ENCODE results near the gene ALOXE3. TPM values are rescaled to one million over a fixed set of nuclear protein-coding genes. Genes with fewer than 3 reads are reported as not detected.

ALOXE3 gene
- polyA plus RNA-seq (ENCODE audit: low read depth in 6 of 6): not detected

DNA sequence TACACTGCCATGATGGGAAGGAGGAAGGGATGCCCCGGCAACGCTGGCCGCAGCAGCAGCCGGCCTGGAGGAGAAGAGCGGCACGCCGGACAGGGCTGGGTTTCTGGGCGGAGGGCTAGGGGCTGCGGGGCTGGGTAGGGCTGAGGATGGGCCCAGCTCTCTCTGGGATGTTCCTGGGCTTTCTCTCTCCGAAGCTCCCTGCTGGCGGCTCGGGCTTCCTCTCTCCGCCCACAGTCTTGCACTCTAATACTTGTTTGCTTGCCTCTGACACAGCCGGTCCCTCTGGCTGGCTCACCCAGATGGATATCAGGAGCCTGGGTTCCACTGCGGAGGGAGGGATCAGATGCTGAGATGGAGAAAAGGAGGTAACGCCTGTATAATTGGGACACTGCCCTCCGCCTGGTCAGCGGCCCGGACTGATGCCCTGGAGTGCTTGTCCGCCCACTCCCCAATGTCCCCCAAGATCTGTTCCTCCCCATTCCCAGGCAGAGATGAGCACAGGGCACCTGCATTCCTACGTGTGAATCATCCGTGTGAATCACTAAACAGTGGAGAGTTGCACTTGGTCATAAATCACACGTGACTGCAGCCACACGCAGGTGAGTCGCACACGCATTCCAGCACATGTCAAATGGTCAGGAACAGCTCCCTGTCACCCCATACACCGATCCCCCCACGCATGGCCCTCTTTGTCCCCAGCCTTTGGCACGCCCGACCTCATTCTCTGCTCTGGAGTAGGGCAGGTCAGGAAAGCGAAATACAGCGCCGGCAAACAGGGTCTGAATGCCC lies at the start of gene ALOXE3:
TSS of gene ALOXE3 (minus strand) at position 535 of the 789 bp plus-strand sequence. CDS start at position 11, 524 bp downstream.
- Mint-ChIP-seq H3K4me1 (peaks cover 47 to 48% (median 48%) of the 10 kb centered on the region in 3 donors), H3K36me3 (no peaks in the 10 kb centered on the region), H3K4me3 (peak within 1 kb of the TSS; percentile 91 to 98 (median 96)), H3K27ac (peak within 1 kb of the TSS; percentile 91 to 100 (median 100)), H3K27me3 (peaks cover 41 to 78% (median 48%) of the 10 kb centered on the region in 3 donors), H3K9me3 (peaks cover 0 to 8% (median 3%) of the 10 kb centered on the region in 7 donors)
- ATAC-seq (ENCODE audit: low read depth in 2 of 2) (peak in 1 of 2 donors; percentile 3), DNase-seq (no peak)

GRCh38 chr17:8167526-8167925 lies 49.2 kb upstream of the ALOXE3 start:
- H3K27ac Mint-ChIP-seq: no peak overlapping the region
- no peaks in the 10 kb centered on the region for H3K9me3 Mint-ChIP-seq
- ATAC-seq (ENCODE audit: low read depth in 2 of 2) (no peak), DNase-seq (no peak)
- no peaks in the 10 kb centered on the region for H3K36me3 Mint-ChIP-seq
- no peaks in the 10 kb centered on the region for H3K27me3 Mint-ChIP-seq
- no peak overlapping the region for H3K4me3 Mint-ChIP-seq
- H3K4me1 Mint-ChIP-seq: peaks cover 13 to 26% (median 24%) of the 10 kb centered on the region in 3 donors

GRCh38 chr17:8166731-8167130 lies 48.4 kb upstream of the ALOXE3 start:
- peak overlapping the region in 1 of 6 donors; percentile 6 for H3K27ac Mint-ChIP-seq

DNA sequence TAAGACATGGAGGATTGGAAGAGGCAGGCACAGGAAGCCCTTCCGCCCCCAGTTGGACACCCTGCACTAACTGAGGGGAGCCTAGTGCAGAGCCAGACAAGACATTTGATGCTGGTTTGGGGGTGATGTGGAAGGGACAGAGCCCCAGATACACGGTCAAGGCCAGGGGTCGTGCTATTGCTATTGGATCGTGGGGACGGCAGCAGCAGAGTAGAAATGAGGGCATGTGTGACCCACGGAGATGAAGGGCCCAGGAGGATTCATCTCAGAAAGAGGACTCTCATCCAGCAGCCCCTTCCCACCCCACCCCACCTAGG lies 46.5 kb upstream of the ALOXE3 start:
- DNase-seq (no peak), ATAC-seq (ENCODE audit: low read depth in 2 of 2) (no peak)
- Mint-ChIP-seq H3K4me1 (peaks cover 34 to 42% (median 42%) of the 10 kb centered on the region in 3 donors), H3K9me3 (no peaks in the 10 kb centered on the region), H3K27ac (no peak overlapping the region), H3K36me3 (no peaks in the 10 kb centered on the region), H3K4me3 (peak overlapping the region in 5 of 8 donors; percentile 30 to 92 (median 83)), H3K27me3 (no peaks in the 10 kb centered on the region)

More at GRCh38 chr17:8166731-8167130, 48.4 kb upstream of the ALOXE3 start:
- Mint-ChIP-seq H3K4me3 (no peak overlapping the region), H3K9me3 (no peaks in the 10 kb centered on the region), H3K4me1 (peaks cover 16 to 24% (median 22%) of the 10 kb centered on the region in 3 donors), H3K27me3 (no peaks in the 10 kb centered on the region), H3K36me3 (no peaks in the 10 kb centered on the region)
- DNase-seq (no peak), ATAC-seq (ENCODE audit: low read depth in 2 of 2) (no peak)

DNA sequence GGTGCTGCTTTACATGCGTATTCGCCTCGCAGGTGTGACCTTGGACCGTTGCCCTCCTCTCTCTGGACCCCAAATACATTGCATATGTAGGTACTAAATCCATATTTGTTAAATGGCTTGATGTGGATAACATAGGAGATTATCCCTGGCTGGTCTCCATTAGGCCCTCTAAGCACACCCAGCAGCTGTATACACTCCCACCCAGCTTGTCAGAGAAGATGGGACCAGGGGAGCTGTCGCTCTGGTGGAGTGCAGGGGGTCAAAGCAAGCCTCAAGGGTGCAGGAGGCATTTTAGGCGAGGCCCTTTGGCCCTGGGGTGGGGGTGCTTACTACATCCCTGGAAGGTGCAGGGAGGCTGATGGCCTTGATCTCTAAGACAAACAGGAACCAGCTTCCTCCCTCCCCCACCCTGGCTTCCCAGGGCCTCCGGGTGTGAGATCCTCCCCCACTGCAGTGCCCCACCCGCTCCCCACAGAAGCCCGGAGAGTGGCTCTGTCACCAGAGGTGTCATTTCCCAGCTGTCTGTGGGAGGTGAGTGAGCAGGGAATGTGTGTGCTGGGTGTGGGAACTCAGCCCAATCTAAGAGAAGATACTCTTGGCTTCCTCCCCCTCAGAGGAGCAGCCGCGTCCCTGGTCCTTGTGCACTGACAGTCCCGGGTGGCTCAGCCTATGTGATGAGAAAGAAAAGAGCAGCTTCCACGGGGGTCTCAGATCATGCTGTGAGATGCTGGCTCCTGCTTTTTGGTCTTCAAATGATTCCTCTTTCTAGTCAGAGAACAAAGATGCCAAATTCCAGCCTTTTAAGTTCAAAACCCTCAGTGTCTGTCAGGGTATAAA lies 45.9 kb upstream of the ALOXE3 start:
- peak overlapping the region in 4 of 6 donors; percentile 14 to 100 (median 97) for H3K27ac Mint-ChIP-seq

DNA sequence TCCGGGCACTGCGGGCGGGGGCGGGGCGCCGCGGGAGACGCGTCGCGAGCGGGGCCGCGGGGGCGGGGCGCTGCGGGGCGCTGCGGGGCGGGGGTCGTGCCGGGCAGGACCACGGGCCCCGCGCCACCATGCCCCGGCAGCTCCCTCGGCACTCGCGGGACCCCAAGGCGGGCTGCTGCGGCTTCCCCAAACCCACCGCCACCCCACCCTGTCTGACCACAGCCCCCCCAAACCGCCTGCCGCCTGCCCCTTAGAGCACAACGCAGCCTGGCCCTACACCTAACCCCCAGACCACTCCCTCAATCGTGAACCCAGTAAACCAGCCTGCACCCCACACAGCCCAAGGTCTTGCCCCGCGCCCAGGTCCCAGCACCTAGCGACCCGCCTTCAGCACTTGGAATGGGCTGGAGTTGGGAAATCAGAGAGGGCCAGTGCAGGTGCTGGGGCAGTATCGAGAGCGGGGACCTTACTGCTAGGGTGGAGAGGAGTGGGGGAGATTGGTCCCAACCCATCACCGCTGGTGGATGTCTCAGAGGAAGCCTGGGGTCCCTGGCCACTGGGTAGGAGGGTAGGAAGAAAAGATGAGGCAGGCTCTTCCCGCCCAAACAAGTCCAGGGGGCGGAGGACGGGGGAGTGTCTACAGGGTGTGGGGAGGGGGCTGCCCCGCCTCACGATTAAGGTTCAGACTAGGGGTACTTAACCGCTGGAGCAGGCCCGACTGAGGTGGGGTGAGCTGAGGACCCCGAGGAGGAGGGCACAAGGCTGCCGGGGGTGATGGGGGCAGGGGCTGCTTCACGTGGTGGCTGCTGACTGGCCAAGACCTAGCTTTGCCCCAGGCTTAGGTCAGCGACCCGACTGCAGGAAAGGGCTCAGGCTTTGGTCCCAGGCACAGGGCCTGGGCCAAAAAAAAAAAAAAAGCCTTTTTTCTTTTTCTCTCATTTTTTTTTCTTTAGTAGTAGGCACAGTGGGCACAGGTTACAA lies 45.0 kb upstream of the ALOXE3 start:
- ATAC-seq (ENCODE audit: low read depth in 2 of 2) (peak; percentile 11 to 22), DNase-seq (no peak)
- H3K9me3 Mint-ChIP-seq: no peaks in the 10 kb centered on the region
- H3K36me3 Mint-ChIP-seq: peaks cover 0 to 5% of the 10 kb centered on the region in 2 donors
- H3K27me3 Mint-ChIP-seq: no peaks in the 10 kb centered on the region
- H3K4me1 Mint-ChIP-seq: peaks cover 46 to 56% (median 53%) of the 10 kb centered on the region in 3 donors
- H3K4me3 Mint-ChIP-seq: peak overlapping the region; percentile 83 to 97 (median 92)
- peak overlapping the region in 5 of 6 donors; percentile 80 to 100 (median 98) for H3K27ac Mint-ChIP-seq

More for the DNA sequence above, 45.9 kb upstream of the ALOXE3 start:
- H3K36me3 Mint-ChIP-seq: no peaks in the 10 kb centered on the region
- no peaks in the 10 kb centered on the region for H3K27me3 Mint-ChIP-seq
- peaks cover 40 to 48% (median 46%) of the 10 kb centered on the region in 3 donors for H3K4me1 Mint-ChIP-seq
- ATAC-seq (ENCODE audit: low read depth in 2 of 2) (peak; percentile 12 to 19), DNase-seq (peak; percentile 16)
- H3K4me3 Mint-ChIP-seq: peak overlapping the region; percentile 83 to 93 (median 92)
- H3K9me3 Mint-ChIP-seq: no peaks in the 10 kb centered on the region

DNA sequence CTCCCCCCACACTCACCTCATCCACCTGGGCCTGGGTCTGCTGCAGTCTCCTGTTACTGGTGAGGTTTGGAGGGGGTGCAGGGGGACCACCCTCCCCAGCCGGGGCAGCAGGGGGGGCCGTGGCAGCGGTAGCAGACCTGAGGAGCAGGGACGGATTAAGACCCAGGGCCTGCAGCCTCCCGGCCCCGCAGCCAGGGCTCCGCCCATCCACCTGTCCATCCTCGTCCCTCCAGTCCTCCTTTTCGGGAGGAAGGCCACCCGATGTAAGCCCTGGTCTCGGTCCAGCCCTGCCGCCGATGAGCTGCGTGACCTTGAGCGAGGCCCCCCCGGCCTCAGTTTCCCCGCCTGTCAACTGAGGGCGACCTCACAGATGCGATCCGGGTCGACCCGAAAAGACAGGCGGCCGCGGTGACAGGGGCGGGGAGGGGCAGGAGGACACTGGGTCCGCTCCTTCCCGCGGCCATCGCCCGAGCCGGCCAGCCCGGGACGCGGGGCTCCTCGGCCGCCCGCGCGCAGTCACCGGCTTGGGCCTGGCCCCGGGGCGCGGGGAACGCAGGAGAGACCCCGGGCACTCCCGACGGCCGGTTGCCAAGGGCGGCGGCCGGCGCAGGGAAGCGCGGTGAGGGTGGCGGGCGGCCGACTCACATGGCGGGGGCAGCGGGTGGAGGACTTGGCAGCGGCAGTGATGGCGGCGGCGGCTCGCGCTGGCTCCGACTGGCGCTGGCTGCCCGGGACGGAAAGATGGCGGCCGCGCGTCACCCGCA lies 44.1 kb upstream of the ALOXE3 start, which contains the start of gene VAMP2:
TSS of gene VAMP2 (minus strand) at position 716 of the 764 bp plus-strand sequence. CDS start at position 647, 69 bp downstream.
- peak within 1 kb of the TSS in 5 of 6 donors; percentile 90 to 100 (median 98) for H3K27ac Mint-ChIP-seq
- no peaks in the 10 kb centered on the region for H3K27me3 Mint-ChIP-seq
- H3K36me3 Mint-ChIP-seq: peaks cover 0 to 5% of the 10 kb centered on the region in 2 donors
- H3K4me1 Mint-ChIP-seq: peaks cover 46 to 60% (median 53%) of the 10 kb centered on the region in 3 donors
- H3K9me3 Mint-ChIP-seq: no peaks in the 10 kb centered on the region
- DNase-seq (peak; percentile 86), ATAC-seq (ENCODE audit: low read depth in 2 of 2) (peak; percentile 74 to 75)
- H3K4me3 Mint-ChIP-seq: peak within 1 kb of the TSS; percentile 83 to 97 (median 92)

DNA sequence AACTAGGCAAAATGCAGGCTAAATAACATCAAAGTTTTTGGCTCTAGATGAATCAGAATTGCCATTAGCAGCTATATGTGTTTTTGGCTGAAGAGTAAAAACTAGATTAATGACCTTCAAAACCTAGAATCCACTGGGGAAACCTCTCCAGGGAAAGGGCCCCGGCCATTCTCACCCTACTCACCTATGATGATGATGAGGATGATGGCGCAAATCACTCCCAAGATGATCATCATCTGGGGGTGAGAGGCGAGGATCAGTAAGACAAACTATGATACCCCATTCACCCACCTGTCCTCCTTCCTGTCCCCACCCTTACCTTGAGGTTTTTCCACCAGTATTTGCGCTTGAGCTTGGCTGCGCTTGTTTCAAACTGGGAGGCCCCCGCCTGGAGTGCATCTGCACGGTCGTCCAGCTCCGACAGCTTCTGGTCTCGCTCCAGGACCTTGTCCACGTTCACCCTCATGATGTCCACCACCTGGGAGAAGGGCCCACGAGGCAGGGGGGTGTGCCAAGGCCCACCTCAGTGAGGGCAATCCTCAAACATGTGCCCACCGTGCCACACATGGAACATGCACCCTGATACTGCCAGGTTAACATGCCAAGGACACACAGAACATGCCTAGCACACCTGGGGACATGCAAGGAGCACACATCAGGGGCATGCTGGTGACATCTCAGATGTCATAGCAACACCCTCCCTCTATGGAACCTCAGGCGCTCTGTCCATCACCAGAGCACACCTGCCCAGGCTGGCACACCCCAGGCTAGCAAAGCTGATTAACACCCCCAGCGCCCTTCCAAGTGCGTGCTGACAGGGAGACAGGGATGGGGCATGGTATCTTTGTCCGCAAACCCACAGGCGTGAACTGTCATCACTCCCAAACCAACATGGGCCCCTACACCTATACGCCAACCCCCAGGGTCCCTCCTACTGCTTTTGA lies 43.2 kb upstream of the ALOXE3 start:
- Mint-ChIP-seq H3K27ac (peak overlapping the region in 5 of 6 donors; percentile 90 to 93 (median 91)), H3K36me3 (peaks cover 0 to 5% of the 10 kb centered on the region in 2 donors), H3K4me1 (peaks cover 46 to 60% (median 53%) of the 10 kb centered on the region in 3 donors), H3K4me3 (peak overlapping the region; percentile 83 to 93 (median 90)), H3K27me3 (no peaks in the 10 kb centered on the region), H3K9me3 (no peaks in the 10 kb centered on the region)
- no peak for DNase-seq
- no peak for ATAC-seq (ENCODE audit: low read depth in 2 of 2)

DNA sequence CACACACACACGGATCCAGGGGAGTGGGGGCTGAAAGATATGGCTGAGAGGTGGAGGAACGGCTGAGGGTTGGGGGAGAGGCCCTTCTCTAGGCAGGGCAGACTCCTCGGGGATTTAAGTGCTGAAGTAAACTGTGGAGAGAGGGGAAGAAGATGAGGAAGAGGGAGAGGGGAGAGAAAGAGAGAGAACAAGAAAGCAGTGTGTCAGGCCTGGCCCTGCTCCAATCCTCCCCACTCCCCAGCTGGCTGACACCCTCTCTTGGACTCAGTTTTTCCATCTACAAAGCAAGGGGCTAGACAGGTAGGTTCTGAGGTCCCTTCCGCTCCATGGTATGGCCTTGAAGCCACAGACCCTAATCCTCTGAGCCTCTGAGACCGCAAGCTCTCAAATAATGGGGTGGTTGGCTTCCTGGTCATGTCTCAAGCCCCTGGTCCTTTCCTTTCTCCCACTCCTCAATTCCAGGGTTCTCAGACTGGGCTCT lies 42.5 kb upstream of the ALOXE3 start:
- peaks cover 0 to 5% of the 10 kb centered on the region in 2 donors for H3K36me3 Mint-ChIP-seq
- ATAC-seq (ENCODE audit: low read depth in 2 of 2) (no peak), DNase-seq (no peak)
- H3K4me3 Mint-ChIP-seq: peak overlapping the region in 6 of 8 donors; percentile 83 to 93 (median 90)
- no peaks in the 10 kb centered on the region for H3K9me3 Mint-ChIP-seq
- H3K27ac Mint-ChIP-seq: peak overlapping the region in 5 of 6 donors; percentile 64 to 93 (median 91)
- no peaks in the 10 kb centered on the region for H3K27me3 Mint-ChIP-seq
- H3K4me1 Mint-ChIP-seq: peaks cover 46 to 60% (median 53%) of the 10 kb centered on the region in 3 donors

DNA sequence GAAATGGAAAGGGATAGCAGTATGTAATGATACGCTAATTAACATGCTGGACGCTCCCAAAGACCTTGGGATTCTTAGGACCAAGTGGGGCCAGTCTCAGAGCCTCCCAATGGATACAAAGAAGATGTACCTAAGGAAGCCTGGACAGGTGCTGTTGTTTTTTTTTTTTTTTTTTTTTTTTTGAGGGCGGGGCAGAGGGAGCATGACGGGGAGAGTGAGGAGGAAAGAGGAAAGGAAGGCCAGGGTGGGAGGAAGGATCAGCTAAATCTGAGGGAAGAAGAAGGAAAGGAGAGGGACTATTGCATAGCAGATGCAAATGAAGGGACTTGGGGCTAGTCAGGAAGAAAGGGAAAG lies 41.9 kb upstream of the ALOXE3 start:
- Mint-ChIP-seq H3K4me1 (peaks cover 46 to 60% (median 53%) of the 10 kb centered on the region in 3 donors), H3K9me3 (no peaks in the 10 kb centered on the region), H3K27ac (peak overlapping the region in 3 of 6 donors; percentile 54 to 91 (median 74)), H3K4me3 (peak overlapping the region in 6 of 8 donors; percentile 58 to 92 (median 84)), H3K36me3 (peaks cover 0 to 5% of the 10 kb centered on the region in 2 donors), H3K27me3 (no peaks in the 10 kb centered on the region)
- DNase-seq (no peak), ATAC-seq (ENCODE audit: low read depth in 2 of 2) (no peak)
